ENCODE measurements around the gene EDNRB.

Gene EDNRB

DNA sequence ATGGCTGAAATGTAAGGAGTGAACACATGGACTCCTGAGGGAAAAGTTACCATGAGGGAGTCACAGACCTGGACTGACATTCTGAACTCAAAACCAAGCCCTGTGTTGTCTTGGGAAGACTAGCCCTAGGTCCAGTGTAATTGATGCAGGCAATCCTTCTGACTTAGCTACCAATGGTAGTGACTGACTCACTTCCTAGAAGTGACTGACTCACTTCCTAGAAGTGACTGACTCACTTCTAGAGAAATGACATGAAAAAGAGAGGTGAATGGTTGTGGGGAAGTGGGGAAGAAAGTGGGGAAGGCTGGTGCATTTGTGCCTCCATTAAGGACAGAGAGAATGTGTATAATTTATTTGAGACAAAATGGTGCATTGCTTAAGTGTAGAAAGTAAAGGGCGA is 49.9 kb downstream of the EDNRB start:
- TF ChIP-seq, protein P1, sequence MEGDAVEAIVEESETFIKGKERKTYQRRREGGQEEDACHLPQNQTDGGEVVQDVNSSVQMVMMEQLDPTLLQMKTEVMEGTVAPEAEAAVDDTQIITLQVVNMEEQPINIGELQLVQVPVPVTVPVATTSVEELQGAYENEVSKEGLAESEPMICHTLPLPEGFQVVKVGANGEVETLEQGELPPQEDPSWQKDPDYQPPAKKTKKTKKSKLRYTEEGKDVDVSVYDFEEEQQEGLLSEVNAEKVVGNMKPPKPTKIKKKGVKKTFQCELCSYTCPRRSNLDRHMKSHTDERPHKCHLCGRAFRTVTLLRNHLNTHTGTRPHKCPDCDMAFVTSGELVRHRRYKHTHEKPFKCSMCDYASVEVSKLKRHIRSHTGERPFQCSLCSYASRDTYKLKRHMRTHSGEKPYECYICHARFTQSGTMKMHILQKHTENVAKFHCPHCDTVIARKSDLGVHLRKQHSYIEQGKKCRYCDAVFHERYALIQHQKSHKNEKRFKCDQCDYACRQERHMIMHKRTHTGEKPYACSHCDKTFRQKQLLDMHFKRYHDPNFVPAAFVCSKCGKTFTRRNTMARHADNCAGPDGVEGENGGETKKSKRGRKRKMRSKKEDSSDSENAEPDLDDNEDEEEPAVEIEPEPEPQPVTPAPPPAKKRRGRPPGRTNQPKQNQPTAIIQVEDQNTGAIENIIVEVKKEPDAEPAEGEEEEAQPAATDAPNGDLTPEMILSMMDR (IDR thresholded peaks at IDR 0.05; ENCODE audit: low read depth, low read length, missing control alignments), result no peak
- no peak overlapping the region for H3K4me3 ChIP-seq (ENCODE audit: low read depth, low read length)
- DNase-seq (ENCODE audit: low read depth), result no peak

DNA sequence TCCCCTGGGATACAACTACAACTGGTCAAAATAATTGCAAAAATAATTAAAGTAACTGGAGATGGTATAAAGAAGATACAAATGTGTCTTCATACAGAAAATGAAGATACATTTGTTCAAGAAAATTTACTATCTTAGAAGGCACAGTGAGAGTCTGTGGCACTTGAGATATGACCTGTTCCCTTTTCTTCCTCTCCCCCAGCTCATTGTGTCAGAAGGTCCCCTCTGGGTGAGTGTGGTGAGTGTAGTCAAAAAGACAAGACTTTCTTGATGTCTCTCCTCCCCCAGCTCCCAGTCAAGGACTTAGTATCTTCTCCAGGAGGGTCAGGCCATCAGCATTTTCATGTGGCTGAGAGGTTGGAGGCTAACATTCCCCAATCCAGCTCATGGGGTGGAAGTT is 51.7 kb downstream of the EDNRB start:
- TF ChIP-seq, protein P1 (IDR thresholded peaks at IDR 0.05; ENCODE audit: low read depth, low read length, missing control alignments), result no peak
- H3K4me3 ChIP-seq (ENCODE audit: low read depth, low read length), result no peak overlapping the region
- DNase-seq (ENCODE audit: low read depth), result no peak

DNA sequence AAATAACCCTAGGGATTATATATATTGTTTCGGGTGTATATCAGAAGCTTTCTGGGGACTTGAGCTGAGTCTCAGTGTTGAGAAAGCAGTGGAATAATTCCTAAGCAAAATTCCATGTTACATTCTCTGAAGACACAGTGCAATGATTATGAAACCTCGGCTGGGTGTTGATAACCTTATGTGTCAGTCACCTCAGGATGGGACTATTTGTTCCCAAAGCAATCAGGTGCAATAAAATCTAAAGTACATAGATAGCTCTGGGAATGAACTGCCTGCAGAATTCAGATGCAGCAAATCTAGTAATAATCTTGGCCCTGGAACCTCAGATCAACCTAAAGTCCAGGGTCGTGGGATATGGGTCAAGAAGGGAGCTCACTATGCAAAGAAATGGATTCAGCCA is 53.0 kb downstream of the EDNRB start:
- TF ChIP-seq, protein P1 (IDR thresholded peaks at IDR 0.05; ENCODE audit: low read depth, low read length, missing control alignments), result no peak
- no peak for DNase-seq (ENCODE audit: low read depth)
- H3K4me3 ChIP-seq (ENCODE audit: low read depth, low read length), result no peak overlapping the region

DNA sequence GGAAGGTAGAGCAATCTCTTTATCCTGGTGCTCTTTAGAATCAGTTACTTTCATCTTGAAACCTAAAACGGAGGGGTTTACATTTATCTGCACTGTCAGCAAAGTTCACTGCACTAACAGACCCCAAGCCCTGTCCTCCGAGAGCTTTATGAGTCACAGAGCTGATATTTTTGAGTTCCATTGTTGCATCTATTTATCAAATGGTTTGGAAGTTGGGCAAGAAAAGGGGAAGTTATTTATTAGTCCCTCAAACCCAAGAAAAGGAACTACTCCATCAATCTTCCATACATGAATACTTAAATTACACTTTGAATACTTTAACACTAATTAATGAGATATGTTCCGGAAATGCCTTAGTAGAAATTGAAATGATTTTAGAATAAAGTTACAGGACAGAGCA is 55.5 kb downstream of the EDNRB start:
- H3K4me3 ChIP-seq (ENCODE audit: low read depth, low read length), result no peak overlapping the region
- DNase-seq (ENCODE audit: low read depth), result no peak
- TF ChIP-seq, protein P1 (IDR thresholded peaks at IDR 0.05; ENCODE audit: low read depth, low read length, missing control alignments), result no peak

DNA sequence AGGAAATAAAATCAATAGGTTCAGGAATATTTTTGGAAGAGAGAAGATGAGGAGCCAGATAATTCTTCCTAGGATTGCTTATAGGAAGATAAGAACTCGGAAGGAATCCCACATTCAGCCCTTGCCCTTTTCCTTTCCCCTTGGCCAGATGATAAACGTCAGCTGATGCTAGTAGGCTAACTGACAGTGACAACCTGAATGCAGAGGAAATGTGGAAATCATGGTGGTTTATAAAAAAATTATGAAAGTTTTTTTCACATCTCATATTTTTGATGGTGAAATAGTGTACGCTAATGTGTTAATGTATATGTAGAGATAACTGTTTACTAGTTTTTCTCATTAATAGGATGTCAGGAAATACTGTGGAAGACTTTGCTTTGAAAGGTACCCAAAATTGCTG is 56.9 kb downstream of the EDNRB start:
- H3K4me3 ChIP-seq (ENCODE audit: low read depth, low read length), result no peak overlapping the region
- TF ChIP-seq, protein P1 (IDR thresholded peaks at IDR 0.05; ENCODE audit: low read depth, low read length, missing control alignments), result no peak
- DNase-seq (ENCODE audit: low read depth), result no peak

DNA sequence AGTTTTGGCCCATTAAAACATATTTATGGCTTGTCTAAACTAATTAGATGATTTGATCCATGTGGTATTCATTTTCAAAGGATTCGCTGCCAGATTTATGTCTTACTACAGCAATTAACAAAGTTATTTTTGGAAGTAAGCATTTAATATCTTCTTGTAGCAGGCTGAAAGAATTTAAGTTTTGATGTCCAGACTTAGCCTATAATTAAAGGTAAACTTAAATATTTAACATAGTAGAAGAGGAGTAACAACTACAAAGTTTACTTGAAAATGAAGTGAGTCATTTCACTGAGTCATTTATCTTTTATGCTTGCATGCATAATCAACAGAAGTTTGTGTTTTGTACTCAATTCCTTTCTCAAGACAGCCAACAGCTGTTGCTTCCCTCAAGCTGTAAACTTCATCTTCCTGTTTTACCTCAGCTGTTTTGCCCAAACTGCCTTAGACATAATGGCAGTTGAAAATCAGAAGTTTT is 58.1 kb downstream of the EDNRB start:
- TF ChIP-seq, protein P1 (IDR thresholded peaks at IDR 0.05; ENCODE audit: low read depth, low read length, missing control alignments), result no peak
- H3K4me3 ChIP-seq (ENCODE audit: low read depth, low read length), result no peak overlapping the region
- no peak for DNase-seq (ENCODE audit: low read depth)

DNA sequence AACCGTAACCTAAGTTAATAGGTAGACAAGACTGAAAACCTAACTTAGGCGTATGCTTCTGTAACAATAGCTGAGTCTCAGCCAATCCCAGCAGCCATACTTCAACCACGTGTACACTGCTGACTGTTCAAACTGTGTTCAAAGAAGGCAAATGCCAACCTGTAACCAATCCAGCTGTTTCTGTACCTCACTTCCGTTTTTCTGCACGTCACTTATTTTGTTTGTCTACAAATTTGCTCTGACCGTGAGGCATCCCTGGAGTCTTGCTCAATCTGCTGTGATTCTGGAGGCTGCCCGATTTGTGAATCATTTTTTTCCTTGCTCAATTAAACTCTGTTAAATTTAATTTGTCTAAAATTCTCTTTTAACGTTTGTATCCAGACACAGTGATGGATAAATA is 59.2 kb downstream of the EDNRB start:
- DNase-seq (ENCODE audit: low read depth), result no peak
- no peak overlapping the region for H3K4me3 ChIP-seq (ENCODE audit: low read depth, low read length)
- TF ChIP-seq, protein P1 (IDR thresholded peaks at IDR 0.05; ENCODE audit: low read depth, low read length, missing control alignments), result no peak
